ENCODE results near the gene PIP5KL1. TPM values are rescaled to one million over a fixed set of nuclear protein-coding genes. Genes with fewer than 3 reads are reported as not detected.

PIP5KL1 gene
- total RNA-seq, 1 experiment from 2014 or later: 3.9 TPM

GRCh38 chr9:127870887-127871286 is 59.7 kb downstream of the PIP5KL1 start:
- Histone ChIP-seq H3K27ac (ENCODE audit: low read depth, low read length, poor library complexity, severe bottlenecking) (no peak overlapping the region), H3K4me1 (ENCODE audit: insufficient read depth, low read length, poor library complexity, severe bottlenecking) (no peaks in the 10 kb centered on the region), H3K9me3 (ENCODE audit: low read depth, low read length, poor library complexity, severe bottlenecking) (no peaks in the 10 kb centered on the region), H3K36me3 (ENCODE audit: insufficient read depth, low read length, poor library complexity, severe bottlenecking) (no peaks in the 10 kb centered on the region), H3K4me3 (ENCODE audit: low read depth, low read length, poor library complexity, severe bottlenecking) (no peak overlapping the region), H3K27me3 (replicated peaks; ENCODE audit: insufficient read depth, low read depth, low read length, poor library complexity) (no peaks in the 10 kb centered on the region)
- TF ChIP-seq EZH2 (IDR thresholded peaks at IDR 0.05; ENCODE audit: borderline replicate concordance, low read depth, low read length, poor library complexity, severe bottlenecking): no peak
- TF ChIP-seq CTCF (conservative IDR thresholded peaks at IDR 0.05; ENCODE audit: low read depth, low read length): no peak
- no peak for DNase-seq (ENCODE audit: low spot score)
- POLR2A ChIA-PET (ENCODE audit: low non-redundant PET): interaction anchor here (1.6 kb wide), 1 partner anchor 12 kb away, joined by 12 read pairs; no protein-coding TSS in a partner anchor
- intact Hi-C loops (cut with micrococcal nuclease; ENCODE audit: unreplicated experiment): loop anchor here (2.0 kb wide), 1 partner anchor 136 kb away; the partner anchor contains the start of gene TOR2A
- CTCF ChIA-PET: no interaction called here
- no TSS peak for BruUV-seq (replicated peaks)

Other genes with a start within 250 kb of the PIP5KL1 start
- gene CFAP157, start 223.8 kb downstream of the PIP5KL1 start, total RNA-seq (2021): not detected in 2 replicates
- 9.3 and 10.7 TPM in 2 replicates for gene PTRH1, start 215.1 kb downstream of the PIP5KL1 start, total RNA-seq (2021)
- not detected in 2 replicates for gene TTC16, start 214.7 kb downstream of the PIP5KL1 start, total RNA-seq (2021)
- 9.1 and 9.2 TPM in 2 replicates for gene TOR2A, start 195.5 kb downstream of the PIP5KL1 start, total RNA-seq (2021)
- not detected in 2 replicates for gene SH2D3C, start 152.1 kb downstream of the PIP5KL1 start, total RNA-seq (2021)
- gene CDK9, start 144.7 kb downstream of the PIP5KL1 start, total RNA-seq (2021): 68.0 and 77.7 TPM in 2 replicates
- gene FPGS, start 127.9 kb downstream of the PIP5KL1 start, total RNA-seq (2021): 74.9 and 78.2 TPM in 2 replicates
- 29.9 and 31.1 TPM in 2 replicates for gene ENG, start 76.1 kb downstream of the PIP5KL1 start, total RNA-seq (2021)
- gene AK1, start 53.1 kb downstream of the PIP5KL1 start, total RNA-seq (2021): 35.8 and 52.9 TPM in 2 replicates
- gene ST6GALNAC6, start 31.2 kb downstream of the PIP5KL1 start, total RNA-seq (2021): 34.7 and 40.4 TPM in 2 replicates
- gene ST6GALNAC4, start 13.7 kb downstream of the PIP5KL1 start, total RNA-seq (2021): 11.8 and 15.8 TPM in 2 replicates
- 51.5 and 52.9 TPM in 2 replicates for gene DPM2, start 7.1 kb upstream of the PIP5KL1 start, total RNA-seq (2021)
- 30.0 and 34.1 TPM in 2 replicates for gene EEIG1, start 50.2 kb upstream of the PIP5KL1 start, total RNA-seq (2021)
- 9.3 and 10.8 TPM in 2 replicates for gene NAIF1, start 136.5 kb upstream of the PIP5KL1 start, total RNA-seq (2021)
- gene SLC25A25, start 137.5 kb upstream of the PIP5KL1 start, total RNA-seq (2021): 24.7 and 26.1 TPM in 2 replicates
- gene PTGES2, start 197.0 kb upstream of the PIP5KL1 start, total RNA-seq (2021): 120 and 122 TPM in 2 replicates
- not detected in 2 replicates for gene LCN2, start 218.7 kb upstream of the PIP5KL1 start, total RNA-seq (2021)
- gene BBLN, start 229.5 kb upstream of the PIP5KL1 start, total RNA-seq (2021): 41.9 and 50.2 TPM in 2 replicates

Data from A673 (cell line).